Activated T-helper 1 cell treated with Interleukin-2 at 50 U/mL for 16 hours (primary cell): ENCODE data around the gene MTARC2.
"Not testable (repeated sequence)": the region's sequence is repeated elsewhere in the genome, so short reads cannot be mapped to it uniquely, and the experiment has no call there.

Experiments used
- DNase-seq: peaks from one replicate; pipeline ENCODE4 v3.0.0-alpha.2; 2020; ENCODE audit warnings: low read depth

Gene MTARC2

DNA sequence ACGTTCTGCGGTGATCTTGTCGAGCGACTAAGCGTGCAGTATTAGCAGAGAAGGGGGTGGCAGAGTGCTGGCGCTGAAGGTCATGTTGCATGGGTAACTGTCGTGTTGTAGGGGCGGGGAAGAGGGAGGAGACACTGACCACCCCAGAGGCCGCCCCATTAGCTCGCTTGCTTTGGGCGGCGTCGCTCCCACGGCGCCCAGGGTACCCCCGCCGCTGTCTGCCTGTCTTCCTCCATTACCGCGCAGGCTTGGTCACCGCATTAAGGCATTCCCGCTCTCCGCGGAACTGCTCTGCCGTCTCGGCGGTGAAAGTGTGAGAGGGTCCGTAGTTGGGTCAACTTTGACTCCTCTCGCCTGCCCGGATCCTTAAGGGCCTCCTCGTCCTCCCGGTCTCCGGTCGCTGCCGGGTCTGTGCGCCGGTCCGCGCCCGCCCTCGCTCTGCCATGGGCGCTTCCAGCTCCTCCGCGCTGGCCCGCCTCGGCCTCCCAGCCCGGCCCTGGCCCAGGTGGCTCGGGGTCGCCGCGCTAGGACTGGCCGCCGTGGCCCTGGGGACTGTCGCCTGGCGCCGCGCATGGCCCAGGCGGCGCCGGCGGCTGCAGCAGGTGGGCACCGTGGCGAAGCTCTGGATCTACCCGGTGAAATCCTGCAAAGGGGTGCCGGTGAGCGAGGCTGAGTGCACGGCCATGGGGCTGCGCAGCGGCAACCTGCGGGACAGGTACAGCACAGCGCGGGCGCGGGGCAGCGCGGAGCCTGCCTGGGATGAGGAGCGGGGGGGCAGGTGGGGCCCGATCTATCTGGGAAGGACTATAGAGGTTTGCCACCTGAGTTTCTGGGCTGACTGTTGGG is at the start of gene MTARC2:
Gene MTARC2 (plus strand): TSS at position 234 of the 846 bp plus-strand sequence. CDS start 210 bp downstream, at position 444.
- DNase-seq = no peak

DNA sequence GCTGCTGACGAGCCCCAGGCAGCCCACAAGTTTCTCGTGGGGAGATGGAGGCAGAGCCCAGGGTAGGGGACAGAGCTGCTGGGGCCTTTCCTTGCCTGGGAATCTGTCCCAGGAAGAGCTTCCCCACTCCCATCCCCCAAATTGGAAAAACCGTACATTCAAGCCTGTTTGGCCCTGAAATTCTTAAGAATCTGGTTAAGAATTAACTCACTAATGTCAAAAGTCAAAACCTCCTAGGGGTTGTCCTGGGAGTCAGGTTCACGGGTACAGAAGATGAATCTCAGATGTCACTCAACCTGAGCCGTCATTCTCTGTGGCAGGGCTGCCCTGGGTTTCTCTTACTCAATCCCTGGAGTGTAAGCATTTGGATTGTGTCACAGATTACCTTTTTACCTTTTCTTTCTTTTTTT is 49.5 kb upstream of the MTARC2 start:
- DNase-seq = no peak

DNA sequence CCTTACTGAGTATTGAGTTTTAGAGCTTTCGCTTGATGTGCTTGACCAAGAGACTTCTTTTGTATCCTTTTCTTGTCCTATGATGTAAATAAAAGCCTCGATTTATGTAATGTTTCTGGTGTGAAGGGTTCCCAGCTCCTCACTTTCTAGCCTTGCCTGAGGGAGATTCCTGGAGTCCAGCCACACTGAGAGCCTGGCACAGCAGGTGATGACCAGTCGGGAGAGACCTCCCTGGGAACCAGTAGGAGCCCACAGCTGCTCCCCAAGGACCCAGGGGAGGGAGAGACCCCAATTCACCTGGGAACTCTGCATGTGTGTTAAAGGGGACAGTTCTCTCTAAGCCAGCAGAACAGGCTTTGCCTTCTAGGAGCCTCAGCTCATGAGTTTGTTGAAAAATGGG is 49.1 kb upstream of the MTARC2 start:
- DNase-seq = no peak

DNA sequence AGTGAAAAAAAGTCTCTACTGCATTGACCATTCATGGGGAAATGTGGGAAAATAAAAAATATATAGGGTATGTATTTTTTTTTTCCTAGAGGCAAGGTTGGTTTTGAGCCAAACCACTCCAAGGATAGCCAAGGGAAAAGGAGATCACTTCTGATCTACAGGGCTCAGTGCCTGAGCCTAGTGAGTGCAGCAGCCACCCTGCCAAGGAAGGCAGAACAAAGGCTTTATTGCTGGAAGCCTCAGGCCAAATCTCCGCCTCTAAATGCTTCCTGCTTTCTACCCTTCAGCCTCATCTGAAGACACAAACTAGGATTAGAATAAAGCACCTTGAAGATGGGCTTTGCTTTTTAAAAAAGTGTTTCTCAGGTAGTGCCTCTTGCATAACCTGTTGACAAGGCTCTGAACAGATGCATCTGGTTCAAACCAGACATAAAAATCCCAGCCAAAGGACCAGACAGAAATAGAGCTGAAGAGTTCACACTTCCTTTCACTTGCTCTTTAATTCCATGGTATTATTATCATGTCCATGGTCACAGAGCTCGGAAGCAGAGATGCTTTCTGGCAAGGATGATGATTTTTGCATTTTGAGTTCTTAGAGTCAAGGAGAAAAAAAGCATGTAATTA is 47.5 kb upstream of the MTARC2 start:
- no peak for DNase-seq

DNA sequence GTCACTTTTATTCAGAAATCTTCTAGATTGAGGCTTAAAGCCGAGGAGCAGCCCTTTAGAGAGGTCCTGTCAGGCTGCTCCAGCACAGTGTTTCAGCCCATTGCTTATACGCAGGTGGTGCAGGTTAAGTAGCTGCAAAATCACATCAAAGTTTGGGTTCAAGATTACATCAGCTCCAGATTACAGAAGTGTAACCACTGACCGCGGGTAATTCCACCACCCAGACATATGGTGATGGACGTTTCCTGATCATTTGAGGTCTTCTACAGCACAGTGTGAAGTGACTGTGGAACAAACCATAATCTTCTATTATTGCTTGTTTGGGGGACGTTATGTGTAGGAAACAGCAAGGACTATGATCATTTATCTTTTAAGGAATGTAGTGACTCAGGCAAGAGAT is 46.1 kb upstream of the MTARC2 start:
- no peak for DNase-seq

DNA sequence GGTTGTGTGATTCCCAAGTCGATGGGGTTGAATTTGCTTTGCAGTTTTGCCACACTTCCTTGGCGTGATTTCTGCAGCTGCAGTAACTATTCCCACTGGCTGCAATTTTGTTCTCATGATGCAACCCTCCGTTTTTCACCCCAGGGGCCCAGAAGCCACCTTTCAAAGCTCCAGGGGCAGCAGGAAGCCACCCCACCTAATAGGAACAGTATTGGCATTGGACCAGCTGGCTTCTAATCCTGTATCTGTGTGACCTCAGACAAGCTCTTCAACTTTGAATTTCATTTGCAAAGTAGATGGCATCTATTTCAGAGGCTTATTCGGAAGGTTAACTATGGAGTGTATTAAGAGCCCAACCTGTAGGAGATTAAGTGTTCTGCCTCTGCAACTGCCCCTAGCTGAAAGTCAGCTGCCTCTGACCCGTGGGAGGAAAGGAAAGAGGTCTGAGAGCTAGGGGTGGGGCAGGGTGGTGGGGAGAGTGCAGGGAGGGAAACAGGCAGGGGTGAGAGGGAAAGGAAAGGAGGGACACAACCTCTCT is 45.3 kb upstream of the MTARC2 start:
- DNase-seq = no peak

DNA sequence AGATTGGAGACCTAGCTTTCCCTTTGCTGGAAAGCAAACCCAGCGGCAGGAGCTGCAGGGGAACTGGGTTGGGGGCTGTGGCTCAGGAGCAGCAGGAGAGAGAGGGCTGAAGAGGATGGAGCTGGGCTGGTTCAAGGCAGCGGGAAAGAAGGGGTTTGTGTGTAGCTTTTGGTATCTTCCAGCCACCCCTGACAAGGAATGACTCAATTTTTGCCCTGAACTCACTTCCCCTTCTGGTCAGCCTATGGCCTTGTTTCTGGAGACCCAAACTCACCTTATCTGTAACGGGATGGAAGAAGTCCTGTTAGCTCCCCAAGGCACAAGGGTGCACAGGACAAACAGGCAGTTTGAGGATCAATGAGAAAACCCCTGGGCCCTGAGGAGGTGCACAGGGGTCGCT is 44.8 kb upstream of the MTARC2 start:
- no peak for DNase-seq

GRCh38 chr1:220705782-220706181 is 42.3 kb upstream of the MTARC2 start:
- no peak for DNase-seq

GRCh38 chr1:220706480-220706879 is 41.6 kb upstream of the MTARC2 start:
- DNase-seq = no peak

GRCh38 chr1:220707160-220707559 is 41.0 kb upstream of the MTARC2 start:
- DNase-seq = no peak

DNA sequence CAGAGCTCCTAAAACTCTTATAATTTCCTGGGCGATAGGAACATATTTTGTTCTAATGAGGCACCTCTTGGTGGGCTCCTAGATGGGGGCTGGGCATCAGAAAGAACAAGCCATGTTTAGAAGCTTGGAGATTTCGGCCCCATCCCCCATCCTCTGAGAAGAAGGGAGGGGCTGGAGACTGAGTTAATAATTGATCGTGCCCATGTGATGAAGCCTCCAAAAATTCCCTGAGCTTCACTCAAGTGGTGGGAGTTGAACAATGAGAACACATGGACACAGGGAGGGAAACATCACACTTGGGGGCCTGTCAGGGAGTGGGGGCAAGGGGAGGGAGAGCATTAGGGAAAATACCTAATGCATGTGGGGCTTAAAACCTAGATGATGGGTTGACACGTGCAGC is 39.9 kb upstream of the MTARC2 start:
- no peak for DNase-seq

GRCh38 chr1:220708936-220709801 is 39.0 kb upstream of the MTARC2 start:
- DNase-seq = no peak

DNA sequence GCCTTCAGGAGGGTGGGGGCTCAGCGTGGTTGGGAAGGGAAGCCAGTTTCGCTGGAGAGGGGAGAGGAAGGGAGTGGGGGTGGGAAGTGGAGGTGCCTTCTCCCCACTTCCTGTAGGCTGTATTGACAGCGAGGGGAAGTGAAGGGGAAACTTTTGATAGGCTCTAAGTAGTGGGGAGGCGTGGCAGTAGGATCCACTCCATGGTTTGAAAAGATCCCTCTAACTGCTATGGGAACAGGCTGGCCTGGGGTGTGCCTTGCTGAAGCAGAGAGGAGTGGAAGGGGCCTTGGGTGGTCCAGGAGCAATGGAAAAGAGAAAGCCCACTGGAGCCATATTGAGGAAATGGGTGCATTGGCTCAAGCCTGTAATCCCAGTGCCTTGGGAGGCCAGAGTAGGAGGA is 37.8 kb upstream of the MTARC2 start:
- no peak for DNase-seq

DNA sequence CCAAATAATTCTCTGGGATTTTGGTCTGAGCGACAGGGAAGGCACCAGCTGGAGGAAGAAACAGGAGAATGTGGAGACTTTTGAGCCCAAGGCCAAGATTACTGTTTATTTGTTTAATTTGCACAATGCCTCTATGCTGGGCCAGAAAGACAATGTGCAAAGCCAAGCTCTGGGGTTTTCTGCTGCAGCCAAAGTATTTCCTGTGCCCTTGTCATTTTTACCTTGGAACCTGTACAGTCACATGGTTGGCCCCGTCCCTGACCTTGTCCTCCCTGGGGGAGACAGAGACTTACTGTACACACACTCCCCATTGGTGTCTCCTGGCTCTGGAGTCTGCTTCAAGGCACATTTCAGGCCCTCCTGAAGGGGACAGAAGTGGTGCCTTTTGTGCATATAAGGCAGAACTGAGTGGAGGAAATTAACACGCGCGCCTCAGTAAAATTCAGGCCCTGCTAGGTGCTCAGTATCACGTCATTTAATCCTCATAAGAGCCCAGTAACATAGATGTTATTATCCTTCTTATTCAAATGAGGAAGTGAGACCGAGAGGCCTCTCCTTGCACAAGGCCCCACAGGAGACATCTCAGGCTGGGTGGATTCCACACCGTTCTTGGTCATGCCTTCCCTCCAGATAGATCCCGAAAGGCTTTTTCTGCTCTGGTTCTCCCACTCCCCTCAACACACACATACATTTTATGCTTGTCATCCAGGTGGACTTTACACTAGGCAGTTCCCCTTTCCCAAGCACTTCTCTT is 36.9 kb upstream of the MTARC2 start:
- no peak for DNase-seq

DNA sequence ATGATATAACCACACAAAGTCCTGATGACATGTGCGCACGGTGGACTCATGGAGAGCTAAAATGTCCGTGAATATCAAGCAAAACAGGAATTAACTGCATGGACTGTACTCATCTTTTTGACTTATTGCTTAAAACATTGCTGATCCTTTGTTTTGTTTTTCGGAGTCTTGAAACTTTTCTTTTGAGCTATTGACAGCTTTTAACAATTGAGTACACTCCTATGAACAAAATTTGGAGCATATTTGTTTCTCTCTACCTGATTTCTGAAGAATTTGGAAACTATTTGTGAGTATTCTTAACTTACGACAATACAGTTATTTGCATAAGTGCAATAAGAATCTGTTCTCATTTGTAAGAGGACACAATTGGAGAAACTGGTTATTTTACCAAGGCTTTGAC is 32.1 kb upstream of the MTARC2 start:
- not testable (repeated sequence) for DNase-seq

DNA sequence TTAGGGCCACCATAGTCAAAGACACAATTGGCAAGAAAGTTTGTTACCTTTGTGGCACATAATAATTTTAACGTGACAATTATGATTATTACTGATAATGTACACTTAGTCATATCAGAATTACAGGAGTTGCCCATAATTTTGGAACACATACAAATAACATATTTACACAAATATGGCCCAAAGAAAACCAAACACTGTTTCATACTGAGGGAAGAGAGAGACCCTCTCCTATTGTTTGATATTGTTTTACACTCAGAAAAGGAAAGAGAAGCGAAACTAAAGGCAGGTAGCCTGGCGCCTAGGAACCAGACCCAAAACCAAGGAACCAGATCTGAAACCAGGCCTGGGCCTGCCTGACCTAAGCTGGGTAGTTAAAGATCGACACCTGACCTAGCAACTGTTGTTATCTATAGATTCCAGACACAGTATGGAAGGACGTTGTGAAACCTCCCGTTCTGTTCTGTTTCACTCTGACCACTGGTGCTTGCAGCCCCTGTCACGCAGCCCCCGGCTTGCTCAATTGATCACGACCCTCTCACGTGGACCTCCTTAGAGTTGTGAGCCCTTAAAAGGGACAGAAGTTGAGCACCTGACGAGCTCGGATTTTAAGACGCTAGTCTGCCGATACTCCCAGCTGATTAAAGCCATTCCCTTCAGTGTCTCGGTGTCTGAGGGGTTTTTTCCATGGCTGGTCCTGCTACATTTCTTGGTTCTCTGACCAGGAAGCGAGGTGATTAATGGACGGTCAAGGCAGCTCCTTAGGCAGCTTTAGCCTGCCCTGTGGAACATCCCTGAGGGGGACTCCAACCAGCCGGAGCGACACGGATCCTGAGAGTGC is 30.1 kb upstream of the MTARC2 start:
- no peak for DNase-seq

- not testable (repeated sequence) for DNase-seq
These were observed 26.9 kb upstream of the MTARC2 start for GRCh38 chr1:220721266-220721665.

DNA sequence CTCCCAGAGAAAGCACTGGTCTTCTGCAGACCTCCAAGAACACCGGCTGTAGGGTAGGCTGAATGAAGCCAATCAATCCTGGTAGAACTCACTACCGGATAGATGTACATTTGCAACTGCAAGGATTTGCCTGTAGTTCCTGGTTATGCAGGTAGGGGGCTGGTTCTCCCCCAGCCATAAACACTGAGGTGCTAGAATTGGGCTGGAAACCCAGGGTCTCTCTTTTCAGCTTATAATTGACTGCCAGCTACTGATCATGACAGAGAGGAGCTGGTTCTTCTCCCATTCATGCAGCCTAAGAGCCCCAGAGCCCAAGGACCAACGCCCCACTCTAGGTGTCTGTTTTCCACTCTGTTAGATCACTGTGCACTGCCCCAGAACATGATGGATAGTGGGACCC is 21.5 kb upstream of the MTARC2 start:
- DNase-seq = no peak

DNA sequence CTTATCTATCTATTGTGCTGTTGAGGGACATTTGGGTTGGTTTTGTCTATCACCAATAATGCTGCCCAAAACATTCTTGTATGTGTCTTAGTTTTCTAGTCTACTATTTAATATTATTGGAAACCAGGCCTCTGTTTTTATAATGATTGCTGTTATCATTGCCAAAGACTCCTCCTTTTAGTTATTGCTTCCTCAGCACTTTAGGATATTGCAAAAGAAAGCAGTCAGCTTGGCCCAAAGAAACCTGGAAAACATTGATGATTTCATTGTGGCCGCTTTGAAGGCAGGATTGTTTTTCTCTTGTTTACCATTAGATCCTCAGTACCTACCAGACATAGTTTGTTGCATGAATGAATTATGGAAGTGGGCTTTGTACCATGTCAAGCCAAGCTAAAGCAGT is 20.6 kb upstream of the MTARC2 start:
- DNase-seq = no peak

- DNase-seq = no peak
These were observed 17.6 kb upstream of the MTARC2 start for GRCh38 chr1:220730486-220730885.

- no peak for DNase-seq
These were observed 16.0 kb upstream of the MTARC2 start for GRCh38 chr1:220732137-220732536.
